HFF-Myc (cell line): ENCODE measurements around the gene ACTG1.

Experiments used
- DNase-seq: peaks from one replicate; pipeline ENCODE4 v3.0.0-alpha.2; 2011; ENCODE audit warnings: low read depth; ENCODE audit errors: extremely low read depth
- H3K4me3 ChIP-seq: replicated peaks from 2 replicates; pipeline ENCODE4 v1.5.1; 2011; ENCODE audit warnings: low read depth, mild to moderate bottlenecking, control low read depth, low read length
- CTCF ChIP-seq: IDR thresholded peaks from 2 replicates; pipeline ENCODE4 v1.5.1; 2012; ENCODE audit warnings: mild to moderate bottlenecking, low read depth, low read length, control low read depth; ENCODE audit errors: missing control alignments

The ACTG1 gene

GRCh38 chr17:81474958-81475357 is 37.6 kb downstream of the ACTG1 start:
- no peak for TF ChIP-seq CTCF
- DNase-seq = no peak
- H3K4me3 ChIP-seq = no peak overlapping the region

- no peak for DNase-seq
- TF ChIP-seq CTCF = no peak
- no peak overlapping the region for H3K4me3 ChIP-seq
These were observed 39.6 kb downstream of the ACTG1 start for GRCh38 chr17:81473019-81473418.

- TF ChIP-seq CTCF = peak; percentile 50
- peak; percentile 89 for DNase-seq
- peak overlapping the region; percentile 27 for H3K4me3 ChIP-seq
These were observed 40.7 kb downstream of the ACTG1 start for GRCh38 chr17:81471818-81472456.

GRCh38 chr17:81470944-81471817 is 41.4 kb downstream of the ACTG1 start:
- no peak for TF ChIP-seq CTCF
- DNase-seq = no peak
- H3K4me3 ChIP-seq = peak overlapping the region; percentile 27

GRCh38 chr17:81470270-81470943 is 42.2 kb downstream of the ACTG1 start:
- no peak for DNase-seq
- no peak for TF ChIP-seq CTCF
- H3K4me3 ChIP-seq = no peak overlapping the region

- no peak for DNase-seq
- no peak overlapping the region for H3K4me3 ChIP-seq
- TF ChIP-seq CTCF = no peak
These were observed 43.3 kb downstream of the ACTG1 start for GRCh38 chr17:81469266-81469665.
